ENCODE data around the gene KLK1.

Gene KLK1

GRCh38 chr19:50836543-50837195 is 13.1 kb upstream of the KLK1 start:
- in situ Hi-C loops (cut with MboI; ENCODE audit: low sequenced_read_pairs), result no loop called here

- in situ Hi-C loops (cut with MboI; ENCODE audit: low sequenced_read_pairs), result no loop called here
These were observed 12.4 kb upstream of the KLK1 start for GRCh38 chr19:50835785-50836542.

- in situ Hi-C loops (cut with MboI; ENCODE audit: low sequenced_read_pairs), result no loop called here
These were observed 11.7 kb upstream of the KLK1 start for GRCh38 chr19:50835103-50835784.

- in situ Hi-C loops (cut with MboI; ENCODE audit: low sequenced_read_pairs), result no loop called here
These were observed 10.2 kb upstream of the KLK1 start for GRCh38 chr19:50833802-50834167.

- in situ Hi-C loops (cut with MboI; ENCODE audit: low sequenced_read_pairs), result no loop called here
These were observed 9.7 kb upstream of the KLK1 start, which contains the start of gene KLK15 for GRCh38 chr19:50833117-50833801. Gene KLK15, minus strand, starts transcription at chr19:50833574. Its CDS starts 2,082 bp downstream, at chr19:50831492.

GRCh38 chr19:50832666-50833065 is 9.1 kb upstream of the KLK1 start:
- in situ Hi-C loops (cut with MboI; ENCODE audit: low sequenced_read_pairs), result no loop called here

- in situ Hi-C loops (cut with MboI; ENCODE audit: low sequenced_read_pairs), result no loop called here
These were observed 7.4 kb upstream of the KLK1 start for GRCh38 chr19:50831026-50831396.

GRCh38 chr19:50830266-50831025 is 6.9 kb upstream of the KLK1 start:
- in situ Hi-C loops (cut with MboI; ENCODE audit: low sequenced_read_pairs), result no loop called here

GRCh38 chr19:50829801-50830200 is 6.2 kb upstream of the KLK1 start:
- in situ Hi-C loops (cut with MboI; ENCODE audit: low sequenced_read_pairs), result no loop called here

- in situ Hi-C loops (cut with MboI; ENCODE audit: low sequenced_read_pairs), result no loop called here
These were observed 3.9 kb upstream of the KLK1 start for GRCh38 chr19:50827476-50827875.

- in situ Hi-C loops (cut with MboI; ENCODE audit: low sequenced_read_pairs), result no loop called here
These were observed 3.1 kb upstream of the KLK1 start for GRCh38 chr19:50826492-50827240.

- in situ Hi-C loops (cut with MboI; ENCODE audit: low sequenced_read_pairs), result no loop called here
These were observed 852 bp downstream of the KLK1 start for GRCh38 chr19:50822661-50823208.

GRCh38 chr19:50821622-50822021 is 2.0 kb downstream of the KLK1 start:
- in situ Hi-C loops (cut with MboI; ENCODE audit: low sequenced_read_pairs), result no loop called here

GRCh38 chr19:50821248-50821612 is 2.4 kb downstream of the KLK1 start:
- in situ Hi-C loops (cut with MboI; ENCODE audit: low sequenced_read_pairs), result no loop called here

- in situ Hi-C loops (cut with MboI; ENCODE audit: low sequenced_read_pairs), result no loop called here
These were observed 2.9 kb downstream of the KLK1 start for GRCh38 chr19:50820549-50821247.

- in situ Hi-C loops (cut with MboI; ENCODE audit: low sequenced_read_pairs), result no loop called here
These were observed 3.5 kb downstream of the KLK1 start for GRCh38 chr19:50820086-50820485.

GRCh38 chr19:50819636-50820035 is 4.0 kb downstream of the KLK1 start:
- in situ Hi-C loops (cut with MboI; ENCODE audit: low sequenced_read_pairs), result no loop called here

- in situ Hi-C loops (cut with MboI; ENCODE audit: low sequenced_read_pairs), result no loop called here
These were observed 4.6 kb downstream of the KLK1 start for GRCh38 chr19:50818859-50819472.
